ENCODE results near the gene COLQ.
"Not testable (repeated sequence)": the region's sequence is repeated elsewhere in the genome, so short reads cannot be mapped to it uniquely, and the experiment has no call there.

The COLQ gene

GRCh38 chr3:15420871-15421270, 100.6 kb downstream of the COLQ start:
- Histone ChIP-seq H3K36me3 (ENCODE audit: insufficient read depth, low read length) (peaks cover 81% of the 10 kb centered on the region), H3K9me3 (ENCODE audit: insufficient read depth, low read depth, low read length) (no peaks in the 10 kb centered on the region), H3K27me3 (ENCODE audit: insufficient read depth, low read length) (no peaks in the 10 kb centered on the region), H3K9ac (ENCODE audit: low read depth, low read length) (no peak overlapping the region), H3K27ac (ENCODE audit: low read depth, low read length) (no peak overlapping the region), H3K4me1 (ENCODE audit: insufficient read depth, low read length) (no peaks in the 10 kb centered on the region), H3K4me3 (ENCODE audit: low read length) (no peak overlapping the region)
- 92% methylated on average over 4 of the region's 4 CpGs for WGBS

GRCh38 chr3:15410966-15411365, 110.5 kb downstream of the COLQ start:
- H3K27me3 ChIP-seq (ENCODE audit: insufficient read depth, low read length); H3K4me3 ChIP-seq (ENCODE audit: low read length); H3K9me3 ChIP-seq (ENCODE audit: insufficient read depth, low read depth, low read length); H3K9ac ChIP-seq (ENCODE audit: low read depth, low read length); H3K4me1 ChIP-seq (ENCODE audit: insufficient read depth, low read length); H3K27ac ChIP-seq (ENCODE audit: low read depth, low read length): not testable (repeated sequence)
- 92% methylated on average over 6 of the region's 7 CpGs for WGBS
- peaks cover 64% of the 10 kb centered on the region for H3K36me3 ChIP-seq (ENCODE audit: insufficient read depth, low read length)

DNA sequence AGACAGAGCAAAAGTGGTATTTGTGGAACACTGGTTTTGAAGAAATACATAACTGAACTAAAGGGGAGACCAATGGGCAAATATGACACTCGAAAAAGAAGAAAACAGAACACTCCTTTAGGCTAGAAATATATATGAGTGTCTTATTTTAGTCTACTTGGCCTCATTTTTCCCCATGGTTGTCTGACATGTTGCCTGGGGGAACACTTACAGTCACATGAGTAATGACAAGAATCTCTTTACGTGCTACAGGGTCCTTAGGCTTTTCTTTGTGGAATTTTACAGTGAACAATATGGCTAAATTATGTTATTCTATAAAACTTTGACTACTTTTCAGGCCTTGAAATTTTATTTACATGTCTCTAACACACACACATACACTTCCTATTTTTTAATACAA, 111.7 kb downstream of the COLQ start:
- Histone ChIP-seq H3K9ac (ENCODE audit: low read depth, low read length) (no peak overlapping the region), H3K4me3 (ENCODE audit: low read length) (no peak overlapping the region), H3K27me3 (ENCODE audit: insufficient read depth, low read length) (no peaks in the 10 kb centered on the region), H3K4me1 (ENCODE audit: insufficient read depth, low read length) (no peaks in the 10 kb centered on the region), H3K36me3 (ENCODE audit: insufficient read depth, low read length) (peaks cover 52% of the 10 kb centered on the region), H3K27ac (ENCODE audit: low read depth, low read length) (no peak overlapping the region), H3K9me3 (ENCODE audit: insufficient read depth, low read depth, low read length) (no peaks in the 10 kb centered on the region)
- 100% methylated on average over 2 of the region's 2 CpGs for WGBS

- Histone ChIP-seq H3K9me3 (ENCODE audit: insufficient read depth, low read depth, low read length) (no peaks in the 10 kb centered on the region), H3K27me3 (ENCODE audit: insufficient read depth, low read length) (no peaks in the 10 kb centered on the region), H3K36me3 (ENCODE audit: insufficient read depth, low read length) (peaks cover 46% of the 10 kb centered on the region), H3K4me3 (ENCODE audit: low read length) (no peak overlapping the region), H3K27ac (ENCODE audit: low read depth, low read length) (no peak overlapping the region), H3K4me1 (ENCODE audit: insufficient read depth, low read length) (no peaks in the 10 kb centered on the region), H3K9ac (ENCODE audit: low read depth, low read length) (no peak overlapping the region)
- 97% methylated on average over 3 of the region's 3 CpGs for WGBS
Observed at GRCh38 chr3:15409239-15409638, 112.3 kb downstream of the COLQ start.

GRCh38 chr3:15405448-15406050, 116.0 kb downstream of the COLQ start:
- H3K4me3 ChIP-seq (ENCODE audit: low read length), result no peak overlapping the region
- no peaks in the 10 kb centered on the region for H3K4me1 ChIP-seq (ENCODE audit: insufficient read depth, low read length)
- no peak overlapping the region for H3K27ac ChIP-seq (ENCODE audit: low read depth, low read length)
- H3K36me3 ChIP-seq (ENCODE audit: insufficient read depth, low read length), result peaks cover 16% of the 10 kb centered on the region
- H3K9ac ChIP-seq (ENCODE audit: low read depth, low read length), result no peak overlapping the region
- WGBS, result 14% methylated on average over 2 of the region's 3 CpGs
- H3K27me3 ChIP-seq (ENCODE audit: insufficient read depth, low read length), result no peaks in the 10 kb centered on the region
- no peaks in the 10 kb centered on the region for H3K9me3 ChIP-seq (ENCODE audit: insufficient read depth, low read depth, low read length)

DNA sequence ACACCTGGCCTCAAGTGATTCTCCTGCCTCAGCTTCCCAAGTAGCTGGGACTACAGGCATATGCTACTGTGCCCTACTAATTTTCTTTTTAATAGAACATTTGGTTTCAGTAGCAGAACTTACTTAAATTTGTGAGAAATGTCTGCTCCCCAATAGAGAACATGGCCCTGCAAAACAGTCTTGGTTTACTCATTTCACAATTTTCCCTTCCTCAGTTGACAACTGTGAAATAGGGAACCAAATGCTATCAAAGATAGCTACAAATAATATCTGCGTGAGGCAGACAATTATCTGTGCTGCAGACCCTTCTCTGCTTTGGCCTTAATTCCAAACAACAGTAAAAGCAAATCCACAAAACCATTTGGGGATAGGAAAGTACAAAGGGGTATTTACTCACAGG, 116.7 kb downstream of the COLQ start:
- peaks cover 10% of the 10 kb centered on the region for H3K36me3 ChIP-seq (ENCODE audit: insufficient read depth, low read length)
- H3K4me3 ChIP-seq (ENCODE audit: low read length), result no peak overlapping the region
- WGBS, result 100% methylated on average over 1 of the region's 1 CpG
- H3K9ac ChIP-seq (ENCODE audit: low read depth, low read length), result no peak overlapping the region
- no peaks in the 10 kb centered on the region for H3K9me3 ChIP-seq (ENCODE audit: insufficient read depth, low read depth, low read length)
- no peaks in the 10 kb centered on the region for H3K27me3 ChIP-seq (ENCODE audit: insufficient read depth, low read length)
- no peak overlapping the region for H3K27ac ChIP-seq (ENCODE audit: low read depth, low read length)
- no peaks in the 10 kb centered on the region for H3K4me1 ChIP-seq (ENCODE audit: insufficient read depth, low read length)

DNA sequence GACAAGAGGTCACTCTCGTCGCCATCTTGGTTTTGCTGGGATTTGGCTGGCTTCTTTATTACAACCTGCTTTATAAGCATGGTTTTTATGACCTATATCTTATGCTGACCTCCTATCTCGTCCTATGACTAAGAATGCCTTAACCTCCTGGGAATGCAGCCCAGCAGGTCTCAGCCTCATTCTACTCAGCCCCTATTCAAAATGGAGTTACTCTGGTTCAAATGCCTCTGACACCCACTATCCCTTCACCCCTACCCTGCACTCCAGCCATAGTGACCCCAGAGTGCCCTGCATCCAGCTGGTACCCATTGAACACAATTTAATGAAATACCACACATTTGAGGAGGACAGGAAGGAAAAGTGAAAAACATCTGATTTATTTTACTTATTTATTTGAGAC, 117.5 kb downstream of the COLQ start:
- Histone ChIP-seq H3K4me1 (ENCODE audit: insufficient read depth, low read length) (no peaks in the 10 kb centered on the region), H3K36me3 (ENCODE audit: insufficient read depth, low read length) (0 out of 2 replicates have a peak, but pooled peaks cover 3% of the 10 kb centered on the region), H3K4me3 (ENCODE audit: low read length) (no peak overlapping the region), H3K27ac (ENCODE audit: low read depth, low read length) (no peak overlapping the region), H3K9me3 (ENCODE audit: insufficient read depth, low read depth, low read length) (no peaks in the 10 kb centered on the region), H3K27me3 (ENCODE audit: insufficient read depth, low read length) (no peaks in the 10 kb centered on the region), H3K9ac (ENCODE audit: low read depth, low read length) (no peak overlapping the region)
- WGBS, result 87% methylated on average over 3 of the region's 3 CpGs

- Histone ChIP-seq H3K9me3 (ENCODE audit: insufficient read depth, low read depth, low read length) (no peaks in the 10 kb centered on the region), H3K27ac (ENCODE audit: low read depth, low read length) (no peak overlapping the region), H3K4me1 (ENCODE audit: insufficient read depth, low read length) (no peaks in the 10 kb centered on the region), H3K4me3 (ENCODE audit: low read length) (no peak overlapping the region), H3K9ac (ENCODE audit: low read depth, low read length) (no peak overlapping the region), H3K36me3 (ENCODE audit: insufficient read depth, low read length) (0 out of 2 replicates have a peak, but pooled peaks cover 3% of the 10 kb centered on the region), H3K27me3 (ENCODE audit: insufficient read depth, low read length) (no peaks in the 10 kb centered on the region)
- 96% methylated on average over 3 of the region's 3 CpGs for WGBS
Observed at GRCh38 chr3:15403495-15403894, 118.0 kb downstream of the COLQ start.

GRCh38 chr3:15401936-15402335, 119.6 kb downstream of the COLQ start:
- no peaks in the 10 kb centered on the region for H3K36me3 ChIP-seq (ENCODE audit: insufficient read depth, low read length)
- H3K27me3 ChIP-seq (ENCODE audit: insufficient read depth, low read length), result no peaks in the 10 kb centered on the region
- peaks cover 9% of the 10 kb centered on the region for H3K9me3 ChIP-seq (ENCODE audit: insufficient read depth, low read depth, low read length)
- no peaks in the 10 kb centered on the region for H3K4me1 ChIP-seq (ENCODE audit: insufficient read depth, low read length)
- 93% methylated on average over 4 of the region's 4 CpGs for WGBS
- no peak overlapping the region for H3K4me3 ChIP-seq (ENCODE audit: low read length)
- H3K9ac ChIP-seq (ENCODE audit: low read depth, low read length), result no peak overlapping the region
- no peak overlapping the region for H3K27ac ChIP-seq (ENCODE audit: low read depth, low read length)

Data from HUES64 (cell line).